NCI-H1930 (cell line): ENCODE results near the gene FOXP2.

Experiments used
- DNase-seq, 2 experiments: peaks; one replicate each; lab custom pipeline; 2025; lab: John Stamatoyannopoulos, UW

FOXP2 gene

DNA sequence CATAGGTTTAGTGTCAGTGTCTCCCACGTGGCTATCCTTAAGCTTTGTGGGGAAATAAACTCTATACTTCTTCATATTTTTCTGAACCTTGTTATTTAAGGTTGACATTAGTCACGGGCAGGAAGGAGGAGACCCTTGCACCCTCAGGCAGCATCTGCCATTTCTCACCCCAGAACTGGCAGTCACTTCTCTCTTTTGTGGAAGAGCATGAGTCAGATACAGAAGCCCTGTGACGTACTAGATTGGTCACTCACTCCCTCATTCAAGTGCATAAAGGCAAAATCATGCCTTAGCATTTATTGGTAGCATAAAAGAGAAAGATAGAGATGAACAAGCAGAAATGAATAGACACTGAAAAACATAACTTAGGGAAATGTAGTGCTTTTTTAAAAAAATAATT is 301.3 kb downstream of the FOXP2 start:
- no peak for DNase-seq

DNA sequence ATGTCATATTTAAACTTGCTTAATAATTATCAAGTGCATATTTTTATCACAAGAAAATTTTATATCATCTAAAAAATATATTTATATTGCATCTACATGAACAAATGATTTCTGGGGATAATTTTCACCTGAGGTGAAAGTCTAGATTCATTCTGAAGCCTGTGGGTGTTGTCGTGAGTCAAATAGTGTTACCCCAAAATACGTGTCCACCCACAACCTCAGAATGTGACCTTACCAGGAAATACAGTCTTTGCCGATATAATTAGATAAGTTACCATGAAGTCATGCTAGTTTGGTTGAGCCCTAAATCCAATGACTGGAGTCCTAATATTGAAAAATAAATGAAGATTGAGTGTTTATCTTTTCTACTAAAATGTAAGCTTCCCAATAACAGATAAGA is 304.2 kb downstream of the FOXP2 start:
- no peak for DNase-seq

DNA sequence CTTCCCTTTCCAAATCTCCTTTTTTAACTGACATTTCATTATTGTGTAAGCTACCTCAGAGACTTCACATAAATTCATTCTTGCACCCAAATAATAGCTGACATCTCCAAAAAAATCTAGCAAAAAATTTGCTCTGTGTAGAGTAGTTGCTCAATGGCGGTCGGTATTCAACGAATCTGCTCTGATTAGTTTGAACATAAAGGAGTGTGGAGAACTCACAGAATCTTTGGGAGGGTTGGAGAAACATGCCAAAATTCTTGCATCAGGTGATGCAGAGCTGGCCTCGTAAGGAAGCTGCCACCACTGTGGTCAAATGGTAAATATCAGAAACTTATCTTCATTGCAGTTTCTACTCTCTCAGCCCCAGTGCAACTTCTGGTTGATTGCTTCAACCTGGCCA is 306.1 kb downstream of the FOXP2 start:
- DNase-seq: no peak

DNA sequence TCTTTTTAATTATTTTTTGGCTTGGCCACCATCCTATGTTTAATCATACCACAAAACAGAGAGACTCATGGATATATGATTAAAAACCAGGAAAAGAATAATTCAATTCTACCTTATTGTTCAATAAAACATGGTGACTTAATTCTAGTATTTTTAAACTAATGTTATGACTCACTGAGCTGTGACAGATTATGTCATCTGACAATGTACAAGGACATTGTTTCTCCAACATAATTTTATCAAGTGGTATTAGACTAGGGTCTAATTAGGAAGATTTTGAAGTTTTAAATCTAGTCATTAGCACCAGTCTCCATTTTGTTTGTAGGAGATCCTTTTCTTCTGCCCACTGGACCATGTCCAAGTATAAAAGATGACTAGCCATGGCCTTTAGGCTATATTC is 307.9 kb downstream of the FOXP2 start:
- no peak for DNase-seq

GRCh38 chr7:114723308-114723707 is 308.7 kb downstream of the FOXP2 start:
- DNase-seq: no peak

GRCh38 chr7:114740095-114740494 is 325.5 kb downstream of the FOXP2 start:
- no peak for DNase-seq

DNA sequence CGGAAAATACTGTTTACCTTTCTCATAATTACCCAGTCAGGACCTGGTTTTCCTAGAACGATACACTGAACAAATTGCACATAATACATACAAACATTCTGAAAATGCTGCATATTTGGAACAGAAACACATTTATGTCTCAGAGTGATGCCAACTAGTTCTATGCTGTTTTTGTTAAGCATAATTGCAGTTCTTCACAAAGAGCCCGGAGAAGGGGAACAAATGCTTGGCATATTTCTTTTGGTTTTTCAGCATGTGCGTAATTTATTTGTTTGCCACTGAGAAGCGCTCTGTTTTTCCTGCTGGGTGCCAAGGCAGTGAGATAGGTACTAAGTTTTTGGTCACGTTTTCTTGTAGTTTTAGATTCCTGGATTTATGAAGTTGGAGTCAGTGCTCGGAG is 326.3 kb downstream of the FOXP2 start:
- DNase-seq: no peak

DNA sequence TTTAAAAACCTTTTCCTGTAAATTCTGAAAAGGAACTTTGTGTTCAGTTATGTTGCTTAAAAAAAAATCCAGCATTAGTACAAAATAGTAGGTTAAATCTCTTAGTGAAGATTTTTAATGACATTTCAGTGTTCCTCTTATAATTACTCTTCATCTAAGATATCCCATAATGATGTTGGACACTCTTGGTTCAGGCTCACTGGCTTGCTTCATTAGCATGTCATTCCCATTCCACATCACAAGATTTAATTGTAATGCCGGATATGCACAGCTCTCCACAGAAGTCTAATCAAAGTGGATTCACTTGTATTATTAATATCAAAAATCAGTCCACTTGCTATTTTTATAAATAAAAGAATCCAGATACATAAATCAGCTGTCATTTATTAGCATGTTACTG is 327.3 kb downstream of the FOXP2 start:
- DNase-seq: no peak
